ENCODE results near the gene DTNB. TPM values are rescaled to one million over a fixed set of nuclear protein-coding genes. Genes with fewer than 3 reads are reported as not detected.
A peak's percentile ranks its signal among the peaks of the same experiment; 100 is the strongest.

The DTNB gene
- total and polyA plus RNA-seq, 2 of the 4 experiments (the other 2 are of a cell fraction): 3.8 to 5.3 TPM

- in situ Hi-C loops (cut with MboI; ENCODE audit: low sequenced_read_pairs): no loop called here
- Histone ChIP-seq H3K36me3 (ENCODE audit: control insufficient read depth, insufficient read depth, low read length) (no peaks in the 10 kb centered on the region), H3K79me1 (ENCODE audit: low read depth in 1 of 2, low read length in 2 of 2) (no peaks in the 10 kb centered on the region), H3K27me3 (ENCODE audit: control insufficient read depth, insufficient read depth, low read length) (no peaks in the 10 kb centered on the region), H4K8ac (ENCODE audit: low read depth in 2 of 2, low read length in 2 of 2) (no peak overlapping the region), H2BK120ac (ENCODE audit: low read depth, low read length) (no peak overlapping the region), H3K4me2 (ENCODE audit: low read depth, low read length) (peak overlapping the region; percentile 76), H3K4me1 (ENCODE audit: control insufficient read depth, insufficient read depth, low read length) (peaks cover 8% of the 10 kb centered on the region), H4K20me1 (ENCODE audit: insufficient read depth, low read length) (no peaks in the 10 kb centered on the region), H2AK5ac (ENCODE audit: low read depth, low read length) (0 out of 2 replicates have a peak overlapping the region, but pooled peaks have one; percentile 2), H4K91ac (ENCODE audit: insufficient read depth, low read depth, low read length) (no peak overlapping the region), H3K56ac (ENCODE audit: extremely low read depth, insufficient read depth, low read length) (no peak overlapping the region), H2BK20ac (ENCODE audit: low read depth, low read length) (no peak overlapping the region), H2AFZ (replicated peaks; ENCODE audit: low read length, poor library complexity) (peak overlapping the region; percentile 15), H2BK5ac (ENCODE audit: low read depth, low read length, poor library complexity, severe bottlenecking) (no peak overlapping the region), H2BK15ac (ENCODE audit: low read depth, low read length) (no peak overlapping the region), H3K9ac (ENCODE audit: low read depth, low read length) (no peak overlapping the region), H3K9me1 (ENCODE audit: insufficient read depth, low read length) (peaks cover 4% of the 10 kb centered on the region; the same call in 1 of the 2 replicates), H3K27ac (ENCODE audit: insufficient read depth, low read length) (peak overlapping the region; percentile 8; the same call in 1 of the 2 replicates), H3K18ac (ENCODE audit: low read depth, low read length) (no peak overlapping the region), H2AK9ac (replicated peaks; ENCODE audit: low read depth, low read length, poor library complexity) (no peak overlapping the region), H4K5ac (ENCODE audit: low read depth, low read length) (no peak overlapping the region), H3K14ac (replicated peaks; ENCODE audit: low read depth, low read length) (0 out of 2 replicates have a peak overlapping the region, but pooled peaks have one; percentile 36), H3K23ac (ENCODE audit: low read depth, low read length) (no peak overlapping the region), H3K4me3 (ENCODE audit: insufficient read depth, low read depth, low read length) (no peak overlapping the region), H3K4ac (ENCODE audit: low read depth, low read length) (no peak overlapping the region), H3K9me3 (ENCODE audit: control insufficient read depth, insufficient read depth, low read length) (no peaks in the 10 kb centered on the region)
- TF ChIP-seq ELK1 (IDR thresholded peaks at IDR 0.05; ENCODE audit: borderline replicate concordance, low read depth, low read length) (no peak), USF2 (IDR thresholded peaks at IDR 0.05; ENCODE audit: low read depth, low read length) (no peak), SMC3 (IDR thresholded peaks at IDR 0.05; ENCODE audit: low read depth, low read length) (no peak), MAZ (IDR thresholded peaks at IDR 0.05; ENCODE audit: borderline replicate concordance, low read depth, low read length) (no peak), POLR2A (IDR thresholded peaks at IDR 0.05; ENCODE audit: low read depth, low read length) (no peak), NFE2L2 (IDR thresholded peaks at IDR 0.05; ENCODE audit: low read depth, low read length) (no peak), CTCF (conservative IDR thresholded peaks at IDR 0.05; ENCODE audit: low read depth, low read length) (no peak), CEBPB (IDR thresholded peaks at IDR 0.05; ENCODE audit: low read depth, low read length) (no peak), MXI1 (IDR thresholded peaks at IDR 0.05; ENCODE audit: borderline replicate concordance, low read depth, low read length) (no peak), FOS (IDR thresholded peaks at IDR 0.05; ENCODE audit: low read depth, low read length) (no peak), RCOR1 (IDR thresholded peaks at IDR 0.05; ENCODE audit: insufficient replicate concordance, low read length) (no peak), CHD1 (IDR thresholded peaks at IDR 0.05; ENCODE audit: low read depth, low read length) (no peak)
- ATAC-seq (ENCODE audit: low read depth): peak; percentile 69
- ChIA-PET CTCF (no interaction called here), POLR2A (ENCODE audit: unreplicated experiment) (no interaction called here)
- dilution Hi-C loops (cut with HindIII; ENCODE audit: low sequenced_read_pairs, unreplicated experiment): no loop called here
- WGBS, 2 experiments (ENCODE audit: extremely low coverage in 2 of 2, insufficient read length in 1 of 2): 90% methylated on average over 3 of the region's 4 CpGs; no CpG with 5 or more reads in 1 of the 2 experiments
- no TSS peak for BruUV-seq (replicated peaks)
- DNase-seq: peak; percentile 47
- intact Hi-C loops (cut with micrococcal nuclease): no loop called here
Observed at GRCh38 chr2:25586726-25587144, 86.6 kb downstream of the DTNB start.
